Duodenal mucosa (tissue), 2 donors: ENCODE measurements around the gene NT5C1B.

ENCODE experiments used
- H3K27ac ChIP-seq: one replicate; pipeline ENCODE4 v1.7.0; 2013; ENCODE audit warnings: low read depth, low read length
- H3K27me3 ChIP-seq, 2 donors: one replicate each; pipeline ENCODE4 v1.7.0; 2013; ENCODE audit warnings: low read length in 2 of 2, control low read depth in 1 of 2; ENCODE audit not compliant: insufficient read depth in 2 of 2, control insufficient read depth in 1 of 2
- H3K36me3 ChIP-seq, 2 donors: one replicate each; pipeline ENCODE4 v1.7.0; 2013; ENCODE audit warnings: low read length in 2 of 2, control low read depth in 1 of 2; ENCODE audit not compliant: insufficient read depth in 2 of 2, control insufficient read depth in 1 of 2
- H3K4me1 ChIP-seq, 2 donors: one replicate each; pipeline ENCODE4 v1.7.0; 2013; ENCODE audit warnings: low read length in 2 of 2, control low read depth in 1 of 2; ENCODE audit not compliant: insufficient read depth in 2 of 2, control insufficient read depth in 1 of 2
- H3K4me3 ChIP-seq, 2 donors: one replicate each; pipeline ENCODE4 v1.7.0; 2013; ENCODE audit warnings: low read length in 2 of 2, low read depth in 1 of 2
- H3K9ac ChIP-seq, 2 donors: one replicate each; pipeline ENCODE4 v1.7.0; 2013; ENCODE audit warnings: low read length in 2 of 2, low read depth in 1 of 2
- H3K9me3 ChIP-seq, 2 donors: one replicate each; pipeline ENCODE4 v1.7.0; 2013; ENCODE audit warnings: low read length in 2 of 2, control low read depth in 1 of 2; ENCODE audit not compliant: control insufficient read depth in 1 of 2

Gene NT5C1B

DNA sequence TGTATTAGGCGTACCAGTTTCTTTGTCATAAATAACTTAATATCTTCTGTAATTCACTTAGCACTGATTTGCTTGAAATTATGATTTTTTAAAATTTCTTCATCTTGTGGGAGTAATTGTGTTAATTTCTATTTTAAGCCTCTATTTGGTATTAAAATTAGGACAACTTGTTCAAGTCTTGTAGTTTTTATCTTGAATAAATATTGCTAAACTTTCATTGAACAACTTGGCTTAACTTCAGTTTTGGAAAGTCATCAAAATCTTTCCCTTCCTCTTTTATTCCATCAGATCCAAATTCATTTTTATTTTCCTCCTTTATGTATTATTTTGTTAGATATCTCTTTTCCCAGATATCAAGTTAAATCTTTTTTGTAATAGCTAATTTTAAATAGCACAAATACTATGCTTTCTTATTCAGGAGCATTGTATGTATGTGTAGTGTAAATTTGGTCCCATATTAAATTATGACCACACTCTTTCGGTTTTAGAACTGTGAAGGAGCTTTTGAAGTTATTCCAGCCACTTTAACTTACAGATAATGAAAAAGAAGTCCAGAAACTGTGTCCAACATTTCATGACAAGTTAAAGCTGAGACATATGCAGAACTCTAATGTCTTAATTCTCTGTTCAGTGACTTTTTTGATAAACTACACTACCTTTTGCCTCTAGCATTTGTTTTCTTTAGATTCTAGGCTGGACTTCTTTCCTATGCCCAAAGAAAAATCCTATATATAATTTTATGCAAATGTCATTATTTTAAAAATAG, 31.7 kb upstream of the NT5C1B start:
- Histone ChIP-seq H3K4me1 (no peaks in the 10 kb centered on the region), H3K27me3 (no peaks in the 10 kb centered on the region), H3K27ac (no peak overlapping the region), H3K4me3 (no peak overlapping the region), H3K36me3 (no peaks in the 10 kb centered on the region), H3K9ac (no peak overlapping the region), H3K9me3 (peaks cover 0 to 2% of the 10 kb centered on the region in 2 donors)

DNA sequence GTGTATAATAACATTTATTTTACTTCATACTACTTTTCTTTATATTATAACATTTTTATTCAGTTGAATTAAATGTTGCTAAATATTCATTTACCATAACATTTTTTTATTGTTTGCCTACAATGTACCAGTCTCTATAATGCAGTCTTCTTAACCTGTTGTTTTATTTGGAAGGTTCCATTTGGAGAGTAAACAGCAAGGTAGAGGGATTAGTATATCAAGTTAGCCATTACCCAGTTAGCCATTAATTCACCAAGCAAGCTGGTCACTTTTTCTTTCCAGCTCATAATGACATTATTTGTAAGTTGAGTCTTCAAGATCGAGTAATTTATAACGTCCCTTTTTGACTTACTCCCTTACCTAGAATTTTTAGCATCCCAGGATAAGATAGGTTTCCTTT, 29.7 kb upstream of the NT5C1B start:
- H3K27ac ChIP-seq: no peak overlapping the region
- H3K4me3 ChIP-seq: no peak overlapping the region
- H3K4me1 ChIP-seq: no peaks in the 10 kb centered on the region
- H3K36me3 ChIP-seq: no peaks in the 10 kb centered on the region
- H3K9me3 ChIP-seq: peaks cover 0 to 2% of the 10 kb centered on the region in 2 donors
- H3K27me3 ChIP-seq: no peaks in the 10 kb centered on the region
- no peak overlapping the region for H3K9ac ChIP-seq

DNA sequence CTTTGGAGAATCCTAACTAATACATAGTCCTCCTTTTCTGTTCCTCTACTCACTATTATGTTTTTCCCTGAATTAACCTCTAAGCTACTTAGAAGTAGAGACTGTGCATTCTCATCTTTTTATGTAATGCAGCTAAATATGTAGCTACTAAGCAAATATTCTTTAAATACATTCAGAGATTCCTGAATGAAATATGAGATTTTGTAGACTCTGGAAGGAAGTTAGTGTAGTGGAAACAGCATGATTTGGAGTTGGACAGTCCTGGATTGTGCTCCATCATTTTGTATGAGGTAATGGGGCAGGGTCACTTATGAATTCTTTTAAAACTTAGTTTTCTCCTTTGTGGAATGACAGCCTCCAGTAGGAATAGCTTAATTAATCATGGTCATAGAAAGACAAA, 24.7 kb upstream of the NT5C1B start:
- peaks cover 0 to 2% of the 10 kb centered on the region in 2 donors for H3K9me3 ChIP-seq
- H3K4me3 ChIP-seq: no peak overlapping the region
- H3K9ac ChIP-seq: no peak overlapping the region
- no peaks in the 10 kb centered on the region for H3K36me3 ChIP-seq
- no peak overlapping the region for H3K27ac ChIP-seq
- H3K4me1 ChIP-seq: no peaks in the 10 kb centered on the region
- no peaks in the 10 kb centered on the region for H3K27me3 ChIP-seq

DNA sequence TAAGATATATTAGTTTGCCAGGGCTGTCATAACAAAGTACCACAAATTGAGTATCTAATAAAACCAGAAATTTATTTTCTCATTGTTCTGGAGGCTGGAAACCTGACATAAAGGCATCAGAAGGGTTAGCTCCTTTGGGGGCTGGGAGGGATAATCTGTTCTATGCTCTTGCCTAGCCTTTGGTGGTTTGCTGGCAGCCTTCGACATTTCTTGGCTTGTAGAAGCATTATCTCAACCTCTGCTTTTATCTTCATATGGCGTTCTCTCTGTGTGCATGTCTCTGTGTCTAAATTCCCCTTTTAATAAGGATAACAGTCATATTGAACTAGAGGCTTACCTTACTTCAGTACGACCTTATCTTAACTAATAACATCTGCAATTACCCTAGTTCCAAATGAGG, 22.8 kb upstream of the NT5C1B start:
- no peak overlapping the region for H3K27ac ChIP-seq

DNA sequence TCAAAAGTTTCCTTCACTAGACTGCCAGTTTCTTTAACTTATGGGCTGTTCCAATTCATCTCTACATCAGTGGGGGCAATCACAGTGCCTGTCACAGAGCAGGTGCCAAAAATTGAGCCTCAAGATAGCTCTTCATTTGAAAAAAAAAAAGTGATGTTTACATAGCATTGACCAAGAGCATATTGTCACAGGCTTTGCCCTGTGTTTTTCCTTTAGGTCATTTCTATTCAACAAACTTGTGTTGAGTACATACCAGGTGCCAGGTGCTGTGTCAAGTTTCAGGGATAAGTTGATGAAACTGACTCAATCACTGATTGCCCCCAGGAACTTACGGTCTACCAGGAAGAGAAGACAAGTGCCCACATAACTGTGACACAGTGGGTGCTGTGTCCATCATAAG, 22.2 kb upstream of the NT5C1B start:
- Histone ChIP-seq H3K27ac (no peak overlapping the region), H3K9me3 (no peaks in the 10 kb centered on the region), H3K36me3 (no peaks in the 10 kb centered on the region), H3K4me1 (no peaks in the 10 kb centered on the region), H3K27me3 (no peaks in the 10 kb centered on the region), H3K4me3 (no peak overlapping the region), H3K9ac (no peak overlapping the region)

More for the DNA sequence above, 22.8 kb upstream of the NT5C1B start:
- H3K36me3 ChIP-seq: no peaks in the 10 kb centered on the region
- no peak overlapping the region for H3K9ac ChIP-seq
- H3K4me1 ChIP-seq: no peaks in the 10 kb centered on the region
- no peak overlapping the region for H3K4me3 ChIP-seq
- H3K27me3 ChIP-seq: no peaks in the 10 kb centered on the region
- no peaks in the 10 kb centered on the region for H3K9me3 ChIP-seq

DNA sequence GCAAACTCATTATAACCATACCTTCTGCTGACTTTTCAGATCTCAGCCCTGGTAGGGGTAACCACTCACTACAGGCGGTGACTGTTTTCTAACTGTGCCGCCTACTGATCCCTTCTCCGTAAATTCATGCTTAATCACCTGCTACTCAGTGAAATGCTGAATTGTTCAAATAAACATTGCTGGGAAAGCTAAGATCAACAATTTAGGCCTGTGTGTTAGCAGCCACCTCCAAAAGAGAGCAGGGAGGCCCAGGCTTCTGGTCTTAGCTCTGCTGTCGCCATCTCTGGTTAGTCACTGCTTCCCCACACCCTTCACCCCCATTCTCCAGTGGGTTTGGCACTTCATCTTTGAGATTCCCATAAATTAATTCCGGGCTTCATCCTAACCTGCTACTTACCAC, 21.8 kb upstream of the NT5C1B start:
- Histone ChIP-seq H3K9me3 (no peaks in the 10 kb centered on the region), H3K36me3 (no peaks in the 10 kb centered on the region), H3K27ac (no peak overlapping the region), H3K4me1 (no peaks in the 10 kb centered on the region), H3K4me3 (no peak overlapping the region), H3K9ac (no peak overlapping the region), H3K27me3 (no peaks in the 10 kb centered on the region)

DNA sequence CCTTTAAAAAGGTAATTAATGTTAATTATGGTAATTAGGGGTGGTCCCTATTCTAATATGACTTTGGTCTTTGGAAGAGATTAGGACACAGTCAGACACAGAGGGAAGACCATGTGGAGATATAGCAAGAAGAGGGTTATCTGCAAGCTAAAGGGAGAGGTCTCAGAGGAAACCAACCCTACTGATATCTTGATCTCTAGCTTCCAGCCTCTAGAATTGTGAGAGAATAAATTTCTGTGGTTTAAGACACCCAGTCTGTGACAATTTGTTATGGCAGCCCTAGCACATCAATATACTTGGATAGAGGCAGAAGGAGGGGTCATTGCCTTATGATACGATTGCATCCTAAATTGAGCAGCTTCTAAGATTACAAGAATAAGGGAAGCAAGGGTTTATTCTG, 21.3 kb upstream of the NT5C1B start:
- H3K4me1 ChIP-seq: no peaks in the 10 kb centered on the region
- H3K27ac ChIP-seq: no peak overlapping the region
- H3K27me3 ChIP-seq: no peaks in the 10 kb centered on the region

DNA sequence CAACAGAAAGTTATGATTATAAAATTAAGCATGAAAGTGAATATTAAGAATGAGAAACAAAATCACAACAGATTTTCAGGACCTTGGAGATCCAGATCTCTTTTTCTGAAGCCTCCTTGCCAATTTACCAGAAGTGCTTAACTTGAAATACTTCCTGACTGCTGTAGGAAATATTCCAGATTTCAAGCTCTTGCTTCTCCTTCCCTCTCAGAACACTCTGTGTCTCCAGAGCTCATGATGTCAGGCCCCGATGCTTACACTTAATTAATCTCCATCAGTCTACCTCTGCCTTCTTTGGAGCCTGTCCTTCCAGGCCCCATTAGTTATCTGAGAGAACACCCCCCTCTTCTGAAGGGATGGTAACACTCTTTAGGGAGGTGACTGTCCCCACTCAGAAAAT, 20.7 kb upstream of the NT5C1B start:
- Histone ChIP-seq H3K9me3 (no peaks in the 10 kb centered on the region), H3K27me3 (no peaks in the 10 kb centered on the region), H3K4me3 (no peak overlapping the region), H3K27ac (no peak overlapping the region), H3K4me1 (no peaks in the 10 kb centered on the region), H3K9ac (no peak overlapping the region), H3K36me3 (no peaks in the 10 kb centered on the region)

More for the DNA sequence above, 21.3 kb upstream of the NT5C1B start:
- Histone ChIP-seq H3K9ac (no peak overlapping the region), H3K9me3 (no peaks in the 10 kb centered on the region), H3K4me3 (no peak overlapping the region), H3K36me3 (no peaks in the 10 kb centered on the region)

DNA sequence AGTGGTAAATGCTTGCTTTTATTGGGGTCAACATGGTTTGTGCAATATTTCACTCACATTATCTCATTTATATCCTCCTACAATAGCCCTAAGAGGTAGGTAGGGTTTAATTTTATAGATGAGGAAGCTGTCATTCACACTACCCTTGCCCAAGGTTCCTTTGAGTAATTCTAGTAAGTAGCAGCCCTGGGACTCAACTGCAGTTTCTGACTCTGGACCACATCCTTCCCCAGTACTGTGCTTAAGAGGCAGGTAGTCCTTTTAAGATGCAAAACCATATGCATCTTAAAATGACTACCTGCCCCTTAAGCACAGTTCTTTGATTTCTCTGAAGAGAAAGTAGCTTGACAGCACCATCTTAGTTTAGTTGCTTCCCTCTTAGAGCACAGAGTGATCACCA, 15.7 kb upstream of the NT5C1B start:
- Histone ChIP-seq H3K27ac (no peak overlapping the region), H3K36me3 (no peaks in the 10 kb centered on the region), H3K9me3 (no peaks in the 10 kb centered on the region), H3K27me3 (no peaks in the 10 kb centered on the region), H3K9ac (no peak overlapping the region), H3K4me3 (no peak overlapping the region), H3K4me1 (no peaks in the 10 kb centered on the region)

DNA sequence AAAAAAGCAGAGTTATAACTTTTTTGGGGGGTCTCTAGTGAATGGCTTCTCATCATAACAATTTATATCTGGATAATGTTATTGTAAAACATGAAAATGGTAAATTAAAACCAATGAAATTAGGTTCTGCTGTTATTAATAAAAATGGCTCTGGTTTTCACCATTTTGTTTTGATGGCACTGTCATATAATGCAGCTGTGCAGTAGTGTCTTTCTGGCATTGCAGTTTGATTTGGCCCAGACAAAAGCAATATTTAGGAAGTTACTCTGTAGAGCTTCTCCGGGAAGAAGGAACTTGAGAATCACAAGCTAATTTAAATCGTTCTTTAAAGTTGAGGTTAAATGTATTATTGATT, 15.1 kb upstream of the NT5C1B start:
- H3K27me3 ChIP-seq: no peaks in the 10 kb centered on the region
- no peaks in the 10 kb centered on the region for H3K9me3 ChIP-seq
- H3K27ac ChIP-seq: no peak overlapping the region
- H3K4me3 ChIP-seq: no peak overlapping the region
- no peaks in the 10 kb centered on the region for H3K36me3 ChIP-seq
- no peak overlapping the region for H3K9ac ChIP-seq
- no peaks in the 10 kb centered on the region for H3K4me1 ChIP-seq
